GM21737 (cell line): ENCODE results near the gene DAPK1.

Experiments used
- ATAC-seq: cut with Tn5 transposase; IDR thresholded peaks from one replicate; pipeline ENCODE4 v1.9.1; 2021; ENCODE audit warnings: mild to moderate bottlenecking, moderate library complexity; ENCODE audit not compliant: unreplicated experiment

DAPK1 gene

DNA sequence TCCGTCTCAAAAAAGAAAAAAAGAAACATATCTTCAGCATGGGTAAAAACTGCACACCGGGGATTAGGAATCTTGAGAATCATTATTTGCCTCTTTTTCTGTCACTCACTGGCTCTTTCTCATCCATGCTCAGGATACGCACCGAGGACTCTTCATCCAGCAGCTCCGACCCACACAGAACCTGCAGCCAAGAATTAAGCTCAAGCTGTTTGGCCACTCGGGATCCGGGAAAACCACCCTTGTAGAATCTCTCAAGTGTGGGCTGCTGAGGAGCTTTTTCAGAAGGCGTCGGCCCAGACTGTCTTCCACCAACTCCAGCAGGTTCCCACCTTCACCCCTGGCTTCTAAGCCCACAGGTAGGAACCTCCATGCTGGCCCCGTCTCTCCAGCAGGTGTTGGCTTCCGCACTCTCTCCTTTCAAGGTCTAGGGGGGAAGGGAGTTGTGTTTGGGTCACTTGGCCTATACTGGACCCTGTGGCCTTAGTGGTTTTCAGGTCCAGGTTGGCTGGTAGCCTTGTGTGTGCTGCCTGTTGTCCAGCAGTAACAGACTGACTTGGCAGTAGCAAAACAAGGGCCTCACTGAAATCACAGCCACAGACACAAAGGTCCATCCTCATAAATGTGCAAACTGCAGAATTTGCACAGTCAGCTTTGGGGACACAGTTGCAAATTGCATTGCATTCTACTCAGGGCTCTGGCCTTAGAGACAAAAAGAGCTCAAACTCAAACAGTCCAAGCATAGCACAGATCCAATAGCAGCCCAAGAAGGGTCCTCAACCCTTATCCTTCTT is 183.8 kb downstream of the DAPK1 start:
- ATAC-seq = no peak

DNA sequence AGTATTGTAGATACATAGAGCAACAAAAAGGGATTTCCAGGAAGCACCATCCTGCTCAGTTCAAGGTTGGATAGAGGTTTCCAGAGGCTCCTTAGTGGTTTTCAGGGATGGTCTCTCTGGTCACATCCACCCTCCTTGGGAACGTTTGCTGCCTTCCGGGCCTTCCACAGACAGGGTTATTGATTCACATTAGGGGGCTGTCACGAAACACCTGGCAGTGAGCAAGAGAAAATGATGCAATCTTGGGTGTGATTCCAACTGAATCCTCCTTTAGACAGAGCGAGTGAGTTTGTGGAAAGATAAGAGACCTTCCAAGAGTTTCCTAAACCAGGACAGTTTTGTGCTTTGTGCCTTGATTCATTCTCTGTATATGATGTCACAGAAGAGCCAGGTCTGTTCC is 184.4 kb downstream of the DAPK1 start:
- no peak for ATAC-seq

DNA sequence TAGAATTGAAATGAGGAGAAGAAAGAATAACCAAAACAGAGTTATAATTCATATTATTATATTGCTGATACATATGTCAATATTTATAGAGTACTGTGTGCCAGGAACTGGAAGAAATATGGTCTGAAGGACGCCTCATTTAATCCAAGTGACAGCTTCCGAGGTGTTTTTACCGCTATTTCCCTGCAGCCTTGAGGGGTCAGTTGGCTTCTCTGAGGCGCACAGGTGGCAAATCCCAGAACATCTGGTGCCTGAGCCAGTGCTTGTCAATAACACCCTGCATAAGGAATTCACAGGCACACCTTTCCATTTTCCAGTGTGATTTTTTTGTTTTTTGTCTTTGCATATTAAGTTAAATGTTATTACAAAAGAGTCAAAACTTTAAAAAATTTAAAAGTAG is 185.0 kb downstream of the DAPK1 start:
- ATAC-seq = no peak

GRCh38 chr9:87683751-87684626 is 186.3 kb downstream of the DAPK1 start:
- ATAC-seq = no peak

DNA sequence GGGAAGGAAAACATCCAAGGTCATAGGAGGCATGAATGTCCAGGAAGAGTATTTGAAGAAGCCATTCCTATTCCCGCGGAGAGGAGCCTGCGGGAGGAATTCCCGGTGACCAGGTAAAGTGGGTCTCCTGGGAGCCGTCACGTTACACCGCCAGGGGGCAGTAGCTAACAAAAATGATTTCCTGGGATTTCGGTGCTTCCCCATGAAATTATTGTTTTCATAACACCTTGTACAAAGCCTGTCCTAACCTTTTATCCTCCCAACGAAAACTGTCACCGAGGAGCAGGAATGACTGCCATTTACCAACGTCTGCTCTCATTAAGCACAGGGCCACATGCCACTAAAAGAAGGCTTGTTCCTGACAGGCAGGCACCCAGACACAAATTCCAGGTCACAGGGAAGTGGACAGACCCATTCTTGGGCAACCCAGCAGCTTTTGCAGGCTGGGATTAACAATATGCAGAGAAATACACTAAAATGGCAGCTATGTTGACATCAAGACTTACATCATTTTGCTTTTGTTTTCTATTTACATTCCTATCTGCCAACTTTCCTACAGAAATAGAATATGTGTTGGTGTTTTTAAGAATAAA is 187.1 kb downstream of the DAPK1 start:
- ATAC-seq = no peak

DNA sequence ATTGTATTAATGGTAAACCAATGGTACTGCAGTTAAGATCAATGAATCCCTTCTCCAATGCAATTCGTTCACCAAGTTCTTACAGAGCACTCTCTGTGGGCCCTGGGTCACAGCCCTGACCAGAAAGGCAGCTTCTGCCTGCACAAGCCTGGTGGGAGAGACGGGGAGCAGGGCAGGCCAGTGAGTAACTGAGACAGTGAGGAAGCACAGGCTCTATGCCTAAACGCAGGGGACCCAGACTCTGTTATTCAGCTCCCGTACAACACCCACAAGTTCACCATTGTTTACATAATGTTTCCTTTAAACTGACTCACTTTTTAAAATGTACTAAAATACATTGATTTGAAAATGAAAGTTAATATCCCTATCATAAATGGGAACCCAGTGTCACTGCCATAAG is 187.8 kb downstream of the DAPK1 start:
- no peak for ATAC-seq

DNA sequence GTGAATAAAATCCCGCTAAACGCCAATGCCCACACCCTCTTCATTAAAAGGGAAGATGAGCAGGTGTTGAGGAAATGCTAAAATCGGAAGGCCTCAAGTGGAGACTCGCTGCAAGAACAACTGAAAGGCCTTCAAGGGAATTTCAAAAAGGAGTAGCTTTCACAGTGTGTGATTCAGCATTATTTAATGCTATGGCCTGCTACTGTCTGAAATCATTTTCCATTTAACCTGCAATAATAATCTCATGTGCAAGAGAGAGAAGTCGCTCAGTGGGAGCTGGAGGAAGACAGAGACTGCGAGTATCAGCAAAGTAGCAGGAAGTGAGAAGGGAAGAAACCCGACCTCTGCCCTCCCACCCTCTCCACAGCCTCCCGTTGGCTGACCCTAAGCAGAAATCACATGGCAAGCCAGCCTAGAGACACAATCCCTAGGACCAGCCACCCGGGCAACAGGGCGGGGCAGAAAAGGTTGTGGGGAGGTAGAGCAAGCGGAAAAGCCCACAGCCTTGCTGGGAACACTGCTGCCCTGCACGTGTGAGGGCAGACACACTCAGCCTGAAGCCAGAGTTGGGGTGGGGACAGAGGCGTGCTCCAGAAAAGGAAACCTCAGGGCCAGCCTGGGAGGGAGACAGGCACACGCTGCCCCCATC is 188.3 kb downstream of the DAPK1 start:
- no peak for ATAC-seq

- no peak for ATAC-seq
Measured at GRCh38 chr9:87686520-87687090, 188.9 kb downstream of the DAPK1 start.

- ATAC-seq = no peak
Measured at GRCh38 chr9:87687207-87687606, 189.5 kb downstream of the DAPK1 start.

GRCh38 chr9:87694236-87694755 is 196.6 kb downstream of the DAPK1 start:
- ATAC-seq = no peak

GRCh38 chr9:87695523-87695922 is 197.9 kb downstream of the DAPK1 start:
- ATAC-seq = no peak

- ATAC-seq = no peak
Measured at GRCh38 chr9:87696641-87697040, 199.0 kb downstream of the DAPK1 start.

DNA sequence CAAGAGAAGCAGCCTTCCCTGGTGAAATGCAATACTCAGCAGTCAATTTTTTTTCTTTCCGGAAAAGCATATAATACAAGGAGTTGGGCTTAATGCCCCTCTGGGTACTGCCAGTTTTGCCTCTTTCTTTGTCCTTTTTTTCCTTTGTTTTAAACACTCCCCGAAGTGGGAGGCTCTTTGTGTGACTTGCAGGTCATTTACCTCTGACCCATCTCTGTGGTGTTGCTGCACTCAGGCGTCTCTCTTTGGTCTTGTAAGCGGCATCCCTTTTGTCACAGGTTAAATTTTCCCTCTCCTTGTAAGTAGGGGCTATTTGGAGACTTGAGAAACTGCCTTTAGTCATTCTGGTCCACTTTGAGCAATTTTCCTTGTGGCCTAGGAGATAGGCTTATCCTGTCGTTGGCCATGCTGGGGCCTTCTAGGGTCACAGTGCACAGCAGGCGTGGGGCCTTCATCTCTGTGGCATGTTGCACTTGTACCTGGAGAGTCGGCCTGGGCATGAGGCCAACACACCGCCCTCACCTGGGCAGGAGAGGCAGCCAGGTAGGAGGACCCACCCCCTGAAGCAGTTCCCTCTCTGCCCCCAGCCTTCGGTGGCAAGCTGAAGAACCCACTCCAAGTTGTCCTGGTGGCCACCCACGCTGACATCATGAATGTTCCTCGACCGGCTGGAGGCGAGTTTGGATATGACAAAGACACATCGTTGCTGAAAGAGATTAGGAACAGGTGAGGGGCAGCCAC is 200.6 kb downstream of the DAPK1 start:
- no peak for ATAC-seq

DNA sequence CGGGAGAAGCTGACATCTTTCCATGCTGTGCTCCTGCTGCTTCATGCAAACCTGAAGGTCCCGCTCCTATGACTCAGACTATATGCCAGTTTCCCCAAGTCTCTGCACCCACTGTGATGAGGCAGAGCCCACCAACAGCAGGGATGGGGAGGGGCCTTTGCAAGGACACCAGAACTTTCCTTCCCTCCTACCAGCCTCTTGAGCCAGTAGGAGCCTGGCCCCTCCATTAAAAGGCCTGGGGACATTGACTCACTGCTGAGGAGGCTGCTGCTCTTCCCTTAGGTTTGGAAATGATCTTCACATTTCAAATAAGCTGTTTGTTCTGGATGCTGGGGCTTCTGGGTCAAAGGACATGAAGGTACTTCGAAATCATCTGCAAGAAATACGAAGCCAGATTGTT is 202.2 kb downstream of the DAPK1 start:
- no peak for ATAC-seq

DNA sequence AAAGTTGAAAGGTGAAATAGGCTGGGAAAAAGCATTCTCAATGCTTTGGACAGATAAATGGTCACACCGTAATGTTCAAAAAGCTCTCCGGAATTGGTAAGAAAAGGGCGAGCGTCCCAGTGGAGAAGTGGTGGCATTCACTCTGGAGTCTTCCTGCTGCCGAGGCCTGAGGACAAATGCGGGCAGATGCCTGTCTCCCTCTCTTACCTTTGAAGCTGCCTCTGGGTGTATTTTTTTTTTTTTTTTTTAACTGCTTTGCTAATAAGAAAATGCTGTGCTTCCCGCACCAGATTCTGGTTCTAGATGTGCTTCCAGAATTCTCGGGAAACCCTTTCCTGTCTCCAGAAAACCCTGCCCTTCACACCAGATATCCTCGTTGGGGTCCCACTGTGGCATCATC is 203.8 kb downstream of the DAPK1 start:
- ATAC-seq = no peak

- ATAC-seq = no peak
Measured at GRCh38 chr9:87701931-87702421, 204.3 kb downstream of the DAPK1 start.

DNA sequence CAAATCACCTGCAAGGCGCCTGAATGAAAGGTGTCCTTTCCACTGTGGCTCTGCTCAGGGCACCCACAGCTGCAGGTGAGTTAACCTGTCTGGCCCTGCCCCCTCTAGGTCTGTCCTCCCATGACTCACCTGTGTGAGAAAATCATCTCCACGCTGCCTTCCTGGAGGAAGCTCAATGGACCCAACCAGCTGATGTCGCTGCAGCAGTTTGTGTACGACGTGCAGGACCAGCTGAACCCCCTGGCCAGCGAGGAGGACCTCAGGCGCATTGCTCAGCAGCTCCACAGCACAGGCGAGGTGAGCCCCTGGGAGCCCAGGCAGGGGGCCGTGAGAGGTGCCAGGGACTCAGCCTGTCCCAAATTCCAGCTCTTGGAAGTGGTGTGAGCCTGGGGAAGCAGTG is 205.3 kb downstream of the DAPK1 start:
- ATAC-seq = no peak

DNA sequence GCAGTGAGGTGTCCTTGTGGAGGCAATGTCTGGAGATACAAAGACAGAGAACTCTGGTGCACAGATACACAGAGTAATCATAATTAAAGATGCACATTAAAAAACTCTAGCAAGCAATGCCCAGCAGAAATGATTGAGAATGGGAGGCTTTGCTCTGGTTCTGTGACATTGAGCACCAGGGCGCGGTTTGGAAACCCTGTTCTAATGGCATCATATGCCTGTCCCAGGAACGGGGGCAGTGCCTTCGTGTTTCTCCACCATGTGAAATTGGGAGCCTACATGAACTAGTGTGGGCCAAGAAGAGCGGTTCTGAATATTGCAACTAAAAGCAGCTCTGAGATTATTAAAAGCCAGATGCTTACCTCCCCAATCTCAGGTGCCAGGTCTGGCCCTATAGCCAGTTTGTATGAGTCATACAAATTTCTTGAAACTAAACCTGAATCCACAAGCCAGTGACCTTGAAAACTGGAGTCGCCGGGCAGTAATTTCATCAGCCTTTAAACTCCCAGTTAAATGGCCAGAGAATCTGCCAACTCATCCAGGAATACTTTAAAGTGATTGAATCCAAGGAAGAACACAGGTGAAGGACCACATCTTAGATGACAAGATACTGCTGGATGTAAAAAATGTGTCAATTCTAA is 206.1 kb downstream of the DAPK1 start:
- ATAC-seq = no peak

DNA sequence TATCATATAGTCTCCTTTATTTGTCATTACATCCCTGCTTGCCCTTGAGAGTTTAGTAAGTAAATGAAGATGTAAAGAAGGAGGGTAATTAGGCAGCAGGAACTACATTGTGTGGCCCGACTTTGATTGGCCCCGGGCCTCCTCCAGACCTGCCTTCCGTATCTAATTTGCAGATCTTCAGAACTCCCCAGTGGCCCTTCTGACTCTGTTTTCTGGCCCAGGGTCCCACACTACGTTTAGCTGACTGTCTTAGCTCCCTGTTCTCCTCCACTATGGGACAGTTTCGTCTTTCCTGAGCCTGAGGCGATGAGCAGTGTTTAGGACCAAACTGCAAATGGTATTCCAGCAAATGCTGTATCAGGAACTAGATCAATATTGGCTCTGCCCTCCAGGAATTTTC is 206.7 kb downstream of the DAPK1 start:
- ATAC-seq = no peak
